GM18526 (cell line): ENCODE data around the gene DHRS4L2.
A peak's percentile ranks its signal among the peaks of the same experiment; 100 is the strongest.

Experiments
- POLR2A ChIP-seq: IDR thresholded peaks from 3 replicates; pipeline ENCODE4 v1.6.1; 2011; ENCODE audit not compliant: insufficient read length; ENCODE audit errors: extremely low read depth

DHRS4L2 gene

GRCh38 chr14:23988607-23989363 lies at the start of gene DHRS4L2:
Gene DHRS4L2, plus strand, starts transcription at chr14:23988929. Its CDS starts 19 bp downstream, at chr14:23988948.
- peak; percentile 57 for TF ChIP-seq POLR2A

DNA sequence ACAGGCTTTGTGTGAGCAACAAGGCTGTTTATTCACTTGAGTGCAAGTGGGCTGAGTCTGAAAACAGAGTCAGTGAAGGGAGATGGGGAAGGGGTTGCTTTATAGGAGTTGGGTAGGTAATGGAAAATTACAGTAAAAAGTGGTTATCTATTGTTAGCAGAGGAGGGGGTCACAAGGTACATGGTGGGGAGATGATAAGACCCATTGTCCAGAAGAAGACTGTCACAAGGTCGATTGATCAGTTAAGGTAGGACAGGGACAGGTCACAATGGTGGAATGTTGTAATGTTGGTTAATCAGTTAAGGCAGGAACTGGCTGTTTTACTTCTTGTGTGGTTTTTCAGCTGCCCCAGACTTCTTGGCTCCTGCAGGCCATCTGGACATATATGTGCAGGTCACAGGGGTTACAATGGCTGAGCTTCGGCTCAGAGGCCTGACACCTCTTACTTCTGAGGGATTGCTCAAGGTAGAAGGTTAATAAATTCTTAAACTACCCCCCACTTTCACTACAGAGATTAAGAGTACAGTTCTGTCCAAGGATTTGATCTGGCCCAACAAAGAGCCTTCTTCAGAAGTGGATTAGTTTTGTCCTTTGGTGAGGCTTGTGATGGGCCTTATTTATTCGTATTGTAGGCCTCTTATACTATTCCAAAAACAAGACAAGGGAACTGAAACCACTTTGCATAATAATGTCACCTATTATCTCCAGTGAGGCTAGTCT lies 49.0 kb upstream of the DHRS4L2 start:
- TF ChIP-seq POLR2A: no peak

DNA sequence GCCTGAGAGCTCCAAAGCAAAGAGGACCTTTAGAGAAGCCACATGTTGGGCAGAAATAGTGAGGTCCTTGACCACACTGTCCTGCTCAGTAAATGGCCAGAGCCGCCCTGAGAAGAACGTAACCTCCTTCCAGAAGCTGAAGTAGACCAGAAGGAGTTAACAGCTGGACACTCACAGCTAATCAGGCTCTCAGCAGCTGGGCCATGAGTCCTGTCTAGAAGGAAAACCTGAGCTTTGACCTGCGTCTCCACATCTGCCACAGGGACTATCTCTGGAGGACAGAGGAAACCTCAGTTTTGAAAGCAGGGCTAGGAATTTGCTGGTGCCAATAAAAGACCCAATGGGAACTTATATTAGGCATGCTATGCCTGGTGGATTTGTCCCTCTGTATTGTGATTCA lies 47.5 kb upstream of the DHRS4L2 start:
- TF ChIP-seq POLR2A: no peak

- TF ChIP-seq POLR2A: no peak
These were observed 47.1 kb upstream of the DHRS4L2 start for GRCh38 chr14:23941669-23942068.

DNA sequence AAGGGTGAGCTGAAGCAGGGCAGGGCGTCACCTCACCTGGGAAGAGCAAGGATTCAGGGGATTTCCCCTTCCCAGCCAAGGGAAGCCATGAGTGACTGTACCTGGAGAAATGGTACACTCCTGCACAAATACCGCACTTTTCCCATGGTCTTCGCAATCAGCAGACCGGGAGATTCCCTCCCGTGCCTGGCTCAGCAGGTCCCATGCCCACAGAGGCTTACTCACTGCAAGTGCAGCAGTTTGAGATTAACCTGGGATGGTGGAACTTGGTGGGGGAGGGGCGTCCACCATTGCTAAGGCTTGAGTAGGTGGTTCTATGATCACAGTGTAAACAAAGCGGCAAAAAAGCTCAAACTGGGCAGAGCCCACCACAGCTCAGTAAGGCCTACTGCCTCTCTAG lies 46.1 kb upstream of the DHRS4L2 start:
- no peak for TF ChIP-seq POLR2A

DNA sequence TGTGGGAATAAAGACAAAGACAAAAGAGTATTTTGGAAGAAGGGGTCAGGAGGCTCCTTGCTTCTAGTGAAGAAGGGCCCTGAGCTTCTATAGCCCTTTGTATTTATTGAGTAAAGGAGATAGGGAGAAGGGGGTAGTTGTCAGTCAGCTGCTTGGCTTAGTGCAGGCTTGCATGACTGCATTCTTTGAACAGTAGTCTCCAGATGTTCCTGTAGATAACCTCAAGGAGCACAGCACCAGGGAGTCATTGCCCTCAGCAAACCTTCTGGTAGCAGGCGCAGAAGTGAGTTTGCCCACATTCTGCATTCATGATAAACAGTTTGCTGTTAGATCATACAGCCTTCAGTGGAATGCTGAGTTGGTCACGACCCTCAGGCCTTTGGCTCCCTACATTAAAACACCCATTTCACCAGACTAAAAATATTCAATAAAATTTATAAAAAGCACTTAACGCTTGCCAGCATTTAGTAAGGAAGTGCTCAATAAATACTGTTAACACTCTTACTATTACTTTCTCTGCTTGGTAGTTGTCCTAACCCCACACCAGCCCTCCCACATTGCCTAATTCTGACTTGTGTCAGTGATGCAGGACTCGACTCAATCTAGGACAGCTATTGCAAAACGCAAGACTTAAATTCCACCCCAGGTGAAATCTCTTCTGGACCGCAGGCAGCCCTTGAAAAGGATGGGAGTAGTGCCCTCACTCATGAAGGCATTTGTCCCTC lies 38.2 kb upstream of the DHRS4L2 start:
- TF ChIP-seq POLR2A: no peak

GRCh38 chr14:23951590-23952201 lies 37.0 kb upstream of the DHRS4L2 start:
- TF ChIP-seq POLR2A: no peak

DNA sequence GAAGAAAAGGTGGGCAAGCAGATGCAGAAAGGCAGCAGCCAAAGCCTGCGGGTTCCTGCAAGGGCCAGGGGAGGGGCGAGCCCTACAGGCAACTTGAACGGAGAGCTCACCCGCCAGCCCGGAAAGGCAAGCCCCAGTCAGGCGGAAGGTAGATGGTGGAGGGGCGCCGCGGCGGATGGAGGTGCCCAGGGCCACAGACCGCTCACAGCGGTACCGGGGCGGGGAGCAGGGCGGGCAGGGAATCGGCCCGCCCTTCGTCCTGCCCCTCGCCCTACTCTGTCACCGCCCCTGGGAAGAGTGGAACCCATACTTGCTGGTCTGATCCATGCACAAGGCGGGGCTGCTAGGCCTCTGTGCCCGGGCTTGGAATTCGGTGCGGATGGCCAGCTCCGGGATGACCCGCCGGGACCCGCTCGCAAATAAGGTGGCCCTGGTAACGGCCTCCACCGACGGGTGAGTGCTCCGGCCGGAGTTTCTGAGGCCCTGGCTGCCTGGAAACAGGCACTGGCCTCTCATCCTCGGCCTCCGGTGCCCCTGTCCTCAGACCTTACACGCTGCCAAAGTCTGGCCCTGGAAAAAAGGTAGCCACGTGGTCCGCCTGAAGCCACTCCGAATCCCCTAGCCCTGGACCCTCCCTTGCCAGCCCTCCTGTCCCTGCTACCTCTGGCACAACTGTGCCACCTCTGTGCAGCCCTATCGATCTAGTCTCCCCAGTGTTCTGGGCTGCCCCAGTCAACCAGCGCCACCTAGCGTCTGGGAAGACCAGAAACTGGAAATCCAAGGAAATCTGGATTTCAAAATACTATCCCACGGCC lies 35.1 kb upstream of the DHRS4L2 start, which contains the start of gene DHRS4:
Gene DHRS4 (plus strand): TSS at position 307 of the 815 bp plus-strand sequence. CDS start 19 bp downstream, at position 326.
- peak; percentile 66 for TF ChIP-seq POLR2A

DNA sequence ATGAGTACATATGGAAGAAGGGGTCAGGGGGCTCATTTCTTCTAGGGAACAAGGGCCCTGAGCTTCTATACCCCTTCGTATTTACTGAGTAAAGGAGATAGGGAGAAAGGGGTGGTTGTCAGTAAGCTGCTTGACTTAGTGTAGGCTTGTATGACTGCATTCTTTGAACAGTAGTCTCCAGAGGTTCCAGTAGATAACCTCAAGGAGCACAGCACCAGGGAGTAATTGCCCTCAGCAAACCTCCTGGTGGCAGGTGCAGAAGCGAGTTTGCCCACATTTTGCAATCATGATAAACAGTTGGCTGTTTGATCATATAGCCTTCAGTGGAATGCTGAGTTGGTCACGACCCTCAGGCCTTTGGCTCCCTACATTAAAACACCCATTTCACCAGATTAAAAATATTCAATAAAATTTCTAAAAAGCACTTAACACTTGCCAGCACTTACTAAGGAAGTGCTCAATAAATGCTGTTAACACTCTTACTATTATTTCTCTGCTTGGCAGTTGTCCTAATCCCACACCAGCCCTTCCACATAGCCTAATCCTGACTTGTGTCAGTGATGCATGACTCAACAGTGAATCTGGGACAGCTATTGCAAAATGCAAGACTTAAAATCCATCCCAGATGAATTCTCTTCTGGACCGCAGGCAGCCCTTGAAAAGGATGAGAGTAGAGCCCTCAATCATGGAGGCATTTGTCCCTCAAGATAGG lies 3.7 kb upstream of the DHRS4L2 start:
- no peak for TF ChIP-seq POLR2A

GRCh38 chr14:24011051-24011450 lies 22.3 kb downstream of the DHRS4L2 start:
- no peak for TF ChIP-seq POLR2A

DNA sequence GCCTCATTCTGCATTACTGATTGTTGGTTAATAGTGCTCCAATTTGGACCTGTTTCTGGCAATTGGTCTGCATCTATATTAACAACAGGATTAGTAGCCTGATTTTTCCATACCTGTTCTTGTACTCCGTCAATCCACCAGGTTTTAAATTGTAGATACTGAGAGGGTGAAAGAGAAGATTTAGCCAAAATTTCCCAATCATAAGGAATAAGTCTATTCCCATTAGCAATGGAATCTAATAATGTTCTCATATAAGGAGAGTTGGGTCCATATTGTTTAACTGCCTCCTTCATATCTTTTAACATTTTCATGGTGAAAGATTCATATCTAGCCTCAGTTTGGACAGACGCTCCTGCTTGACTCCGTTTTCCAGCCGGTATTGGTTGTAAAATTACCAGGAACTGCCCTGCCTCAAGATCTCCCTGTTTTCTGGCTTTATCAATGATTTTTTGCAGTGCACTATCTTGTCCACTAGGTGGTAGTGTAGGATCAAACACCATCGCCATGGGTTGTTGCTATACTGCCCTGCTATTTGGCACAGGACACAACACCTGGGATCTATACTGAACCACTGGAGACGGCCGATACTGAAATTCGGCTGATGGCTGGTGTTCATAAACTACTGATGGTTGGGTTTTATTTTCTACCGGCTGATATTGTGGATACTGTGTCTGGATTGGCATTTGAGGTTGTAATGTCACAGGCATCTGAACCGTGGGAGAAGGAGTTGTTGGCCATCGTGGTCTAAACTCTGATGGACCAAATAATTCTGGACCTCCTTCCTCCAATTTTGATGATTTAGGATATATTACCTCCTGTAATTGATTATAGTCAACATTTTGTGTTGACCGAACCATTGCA lies 25.2 kb downstream of the DHRS4L2 start:
- TF ChIP-seq POLR2A: no peak

- no peak for TF ChIP-seq POLR2A
These were observed 44.1 kb downstream of the DHRS4L2 start for GRCh38 chr14:24032727-24033418.

- peak; percentile 12 for TF ChIP-seq POLR2A
These were observed 47.6 kb downstream of the DHRS4L2 start for GRCh38 chr14:24036169-24036962.
